GM10266 (cell line): Measurements from ENCODE around the gene ROBO4.

Source experiments
- DNase-seq: peaks from one replicate; pipeline ENCODE4 v3.0.0; 2012; ENCODE audit errors: extremely low spot score
- TF ChIP-seq, protein P1 (sequence below): IDR thresholded peaks from 2 replicates; pipeline ENCODE4 v1.5.1; 2012; ENCODE audit warnings: mild to moderate bottlenecking, low read depth; ENCODE audit not compliant: control insufficient read depth, insufficient read depth; ENCODE audit errors: missing control alignments

The ROBO4 gene

DNA sequence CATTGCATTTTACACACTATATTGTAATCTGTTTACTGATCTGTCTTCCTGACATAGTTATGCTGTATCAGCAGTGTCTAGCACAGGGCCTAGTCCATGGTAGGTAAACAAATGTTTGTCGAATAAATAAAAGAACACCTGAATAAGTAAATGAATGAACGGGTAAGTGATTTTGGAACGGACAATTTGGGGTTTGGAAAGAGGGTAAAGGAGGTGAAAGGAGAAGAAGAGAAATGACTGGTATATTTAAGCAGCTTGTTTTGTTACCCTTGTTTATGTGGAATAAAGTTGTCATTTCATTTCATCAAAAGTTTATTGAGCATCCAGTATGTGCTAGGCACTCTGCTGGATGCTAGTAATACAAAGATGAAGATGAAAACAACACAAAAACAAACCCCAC is 21.3 kb upstream of the ROBO4 start, which contains the start of gene HEPN1:
Gene HEPN1, plus strand, starts transcription at position 301 of the 400 bp plus-strand sequence.
- TF ChIP-seq, protein P1, sequence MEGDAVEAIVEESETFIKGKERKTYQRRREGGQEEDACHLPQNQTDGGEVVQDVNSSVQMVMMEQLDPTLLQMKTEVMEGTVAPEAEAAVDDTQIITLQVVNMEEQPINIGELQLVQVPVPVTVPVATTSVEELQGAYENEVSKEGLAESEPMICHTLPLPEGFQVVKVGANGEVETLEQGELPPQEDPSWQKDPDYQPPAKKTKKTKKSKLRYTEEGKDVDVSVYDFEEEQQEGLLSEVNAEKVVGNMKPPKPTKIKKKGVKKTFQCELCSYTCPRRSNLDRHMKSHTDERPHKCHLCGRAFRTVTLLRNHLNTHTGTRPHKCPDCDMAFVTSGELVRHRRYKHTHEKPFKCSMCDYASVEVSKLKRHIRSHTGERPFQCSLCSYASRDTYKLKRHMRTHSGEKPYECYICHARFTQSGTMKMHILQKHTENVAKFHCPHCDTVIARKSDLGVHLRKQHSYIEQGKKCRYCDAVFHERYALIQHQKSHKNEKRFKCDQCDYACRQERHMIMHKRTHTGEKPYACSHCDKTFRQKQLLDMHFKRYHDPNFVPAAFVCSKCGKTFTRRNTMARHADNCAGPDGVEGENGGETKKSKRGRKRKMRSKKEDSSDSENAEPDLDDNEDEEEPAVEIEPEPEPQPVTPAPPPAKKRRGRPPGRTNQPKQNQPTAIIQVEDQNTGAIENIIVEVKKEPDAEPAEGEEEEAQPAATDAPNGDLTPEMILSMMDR = no peak
- DNase-seq = no peak

DNA sequence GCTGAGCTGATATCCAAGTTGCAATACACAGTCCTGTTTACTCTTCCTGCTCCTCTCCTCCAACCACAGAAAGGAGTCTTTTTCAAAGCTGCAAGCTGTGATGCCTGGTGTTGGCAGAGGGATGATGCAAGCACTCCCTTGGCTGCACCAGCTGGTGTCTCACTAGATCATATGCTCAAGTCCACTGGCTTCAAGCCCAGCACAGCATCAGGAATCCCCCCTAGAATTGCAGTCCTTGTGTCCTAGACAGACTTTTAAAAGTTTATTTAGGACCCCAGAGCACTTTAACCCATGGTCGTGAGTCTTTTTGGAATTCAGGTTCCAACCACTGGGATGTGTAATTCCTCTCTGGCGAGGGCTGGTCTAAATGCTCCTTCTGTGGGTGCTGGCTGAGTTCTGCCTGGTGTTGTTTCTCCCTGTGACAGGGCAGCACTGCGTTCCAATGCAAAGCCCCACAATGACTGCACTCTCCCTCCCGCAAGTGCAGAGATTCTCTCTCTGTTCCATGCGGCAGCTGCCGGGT is 19.5 kb upstream of the ROBO4 start:
- no peak for DNase-seq
- TF ChIP-seq, protein P1 = no peak

DNA sequence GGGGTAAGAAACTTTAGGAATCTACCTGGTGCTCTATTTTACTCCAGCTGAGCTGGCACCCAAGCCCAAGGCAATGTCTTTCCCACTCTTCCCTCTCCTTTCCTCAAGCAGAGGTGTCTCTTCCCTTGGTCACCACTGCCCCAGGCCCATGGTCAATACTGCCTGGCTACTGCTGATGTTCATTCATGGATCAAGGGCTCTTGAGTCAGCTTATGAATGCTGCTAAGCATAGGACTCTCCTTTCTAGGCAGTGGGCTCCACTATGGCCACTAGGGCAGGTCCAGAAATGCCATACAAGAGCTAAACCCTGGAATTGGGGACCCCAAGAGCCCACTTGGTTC is 18.7 kb upstream of the ROBO4 start:
- no peak for DNase-seq
- TF ChIP-seq, protein P1 = no peak

DNA sequence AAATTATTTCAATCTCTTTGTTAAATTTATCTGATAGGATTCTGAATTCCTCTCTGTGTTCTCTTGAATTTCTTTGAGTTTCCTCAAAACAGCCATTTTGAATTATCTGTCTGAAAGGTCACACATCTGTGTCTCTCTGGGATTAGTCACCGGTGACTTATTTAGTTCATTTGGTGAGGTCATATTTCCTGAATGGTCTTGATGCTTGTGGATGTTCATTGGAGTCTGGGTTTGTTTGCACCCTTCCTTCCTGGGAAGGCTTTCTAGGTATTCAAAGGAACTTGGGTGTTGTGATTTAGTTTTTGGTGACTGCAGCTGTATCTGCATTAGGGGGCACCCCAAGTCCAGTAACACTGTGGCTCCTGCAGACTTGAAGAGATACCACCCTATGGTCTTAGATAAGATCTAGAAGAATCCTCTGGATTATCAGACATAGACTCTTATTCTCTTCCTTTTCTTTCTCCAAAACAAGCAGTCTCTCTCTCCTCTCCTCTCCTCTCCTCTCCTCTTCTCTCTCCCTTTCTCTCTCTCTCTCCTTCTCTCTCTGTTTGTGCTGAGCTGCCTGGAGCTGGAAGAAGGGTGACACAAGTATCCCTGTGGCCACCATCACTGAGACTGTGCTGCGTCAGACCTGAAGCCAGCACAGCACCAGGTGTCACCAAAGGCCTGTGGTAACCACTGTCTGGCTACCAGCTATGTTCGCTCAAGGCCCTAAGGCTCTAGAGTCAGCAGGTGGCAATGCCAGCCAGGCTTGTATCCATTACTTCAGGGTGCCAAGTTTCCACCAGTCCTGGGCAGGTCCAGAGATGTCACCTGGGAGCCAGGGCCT is 18.1 kb upstream of the ROBO4 start:
- TF ChIP-seq, protein P1 = no peak
- DNase-seq = no peak

DNA sequence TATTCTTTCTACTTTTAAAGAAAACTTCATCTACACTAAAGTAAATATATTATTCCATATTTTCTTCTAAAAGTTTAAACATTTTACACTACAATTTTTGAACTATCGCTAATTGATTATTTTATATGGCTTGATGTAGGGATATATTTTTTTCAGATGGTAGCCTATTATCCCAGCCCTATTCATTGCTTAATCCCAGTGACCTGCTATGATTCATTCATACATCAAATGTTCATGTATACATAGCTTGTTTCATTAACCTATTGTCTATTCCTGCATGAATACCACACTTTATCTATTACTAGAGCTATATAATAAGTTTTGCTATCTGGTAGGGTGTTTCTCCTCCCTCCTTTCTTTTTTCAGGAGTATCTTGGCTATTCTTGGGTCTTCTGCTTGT is 5.0 kb upstream of the ROBO4 start:
- TF ChIP-seq, protein P1 = no peak
- DNase-seq = no peak

DNA sequence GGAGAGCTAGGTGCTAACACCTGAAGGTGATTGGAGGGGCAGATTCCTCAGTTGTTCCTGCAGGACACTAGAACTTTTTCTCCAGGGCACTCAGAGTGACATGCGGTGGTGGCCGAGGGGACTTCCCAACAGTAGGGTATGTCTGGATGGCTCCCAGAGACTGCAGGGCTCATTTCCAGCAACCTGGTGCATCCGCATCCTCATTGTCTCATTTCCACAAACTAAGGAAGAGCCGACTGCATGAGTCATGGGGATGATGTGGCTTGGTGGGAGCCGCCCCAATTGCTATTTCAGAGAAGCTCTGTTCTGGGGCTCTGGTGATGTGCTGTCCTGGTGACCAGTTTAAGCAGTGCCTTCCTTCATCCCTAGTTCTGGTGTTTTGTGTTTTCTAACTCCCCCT is 2.8 kb upstream of the ROBO4 start:
- DNase-seq = no peak
- TF ChIP-seq, protein P1 = no peak
